ENCODE results near the gene FAM83D. TPM values are rescaled to one million over a fixed set of nuclear protein-coding genes. Genes with fewer than 3 reads are reported as not detected.

FAM83D gene
- total RNA-seq, 1 donor = 17.7 TPM

DNA sequence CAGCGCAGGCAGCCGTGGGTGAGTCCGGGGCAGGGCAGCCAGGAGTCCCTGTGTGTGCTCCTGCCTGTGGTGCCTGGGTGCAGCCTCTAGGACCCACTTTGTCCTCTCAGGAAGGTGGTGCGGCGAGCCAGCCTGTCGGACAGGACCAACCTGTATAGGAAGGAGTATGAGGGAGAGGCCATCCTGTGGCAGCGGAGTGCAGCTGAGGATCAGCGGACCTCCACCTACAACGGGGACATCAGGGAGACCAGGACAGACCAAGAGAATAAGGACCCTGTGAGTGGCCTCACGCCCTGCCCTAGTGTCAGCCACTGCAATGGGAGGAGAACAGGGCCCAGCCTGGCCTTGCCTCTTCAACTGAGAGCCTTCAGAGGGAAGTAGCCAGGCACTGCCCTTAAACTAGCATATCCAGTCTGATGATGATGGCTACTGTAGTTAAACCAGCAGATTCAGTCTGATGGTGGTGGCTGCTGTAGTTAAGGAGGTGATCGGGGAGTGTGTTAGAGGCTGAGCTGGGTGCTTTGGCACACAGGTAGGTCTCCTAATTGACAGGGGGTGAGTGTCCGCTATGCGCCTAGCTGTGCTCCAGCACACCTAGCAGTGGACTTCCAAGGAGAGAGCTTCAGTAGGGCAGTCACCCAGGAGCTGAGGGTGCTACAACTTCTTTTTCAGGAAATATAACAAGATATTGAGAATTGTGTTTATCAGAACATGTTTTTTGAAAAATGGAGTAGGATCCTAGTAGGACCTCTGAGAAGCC is 18.1 kb upstream of the FAM83D start:
- DNase-seq (ENCODE audit: low read depth) = no peak
- H3K4me3 ChIP-seq (ENCODE audit: low read depth, low read length) = no peak overlapping the region
- TF ChIP-seq CTCF (IDR thresholded peaks at IDR 0.05; ENCODE audit: insufficient read depth, low read depth, low read length) = no peak

DNA sequence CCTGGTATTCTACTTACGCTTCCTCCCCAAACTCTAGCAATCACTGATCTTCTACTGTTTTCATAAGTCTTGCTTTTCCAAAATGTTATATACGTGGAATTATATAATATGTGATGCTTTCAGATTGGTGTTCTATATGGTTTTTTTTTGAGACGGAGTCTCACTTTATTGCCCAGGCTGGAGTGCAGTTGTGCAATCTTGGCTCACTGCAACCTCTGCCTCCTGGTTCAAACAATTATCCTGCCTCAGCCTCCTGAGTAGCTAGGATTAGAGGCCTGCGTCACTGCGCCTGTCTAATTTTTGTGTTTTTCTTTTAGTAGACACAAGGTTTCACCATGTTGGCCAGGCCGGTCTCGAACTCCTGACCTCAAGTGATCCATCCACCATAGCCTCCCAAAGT is 10.9 kb upstream of the FAM83D start:
- H3K4me3 ChIP-seq (ENCODE audit: low read depth, low read length) = no peak overlapping the region
- TF ChIP-seq CTCF (IDR thresholded peaks at IDR 0.05; ENCODE audit: insufficient read depth, low read depth, low read length) = no peak
- no peak for DNase-seq (ENCODE audit: low read depth)

GRCh38 chr20:38917657-38918056 is 8.6 kb upstream of the FAM83D start:
- no peak overlapping the region for H3K4me3 ChIP-seq (ENCODE audit: low read depth, low read length)
- no peak for DNase-seq (ENCODE audit: low read depth)
- TF ChIP-seq CTCF (IDR thresholded peaks at IDR 0.05; ENCODE audit: insufficient read depth, low read depth, low read length) = no peak

- TF ChIP-seq CTCF (IDR thresholded peaks at IDR 0.05; ENCODE audit: insufficient read depth, low read depth, low read length) = no peak
- H3K4me3 ChIP-seq (ENCODE audit: low read depth, low read length) = no peak overlapping the region
- DNase-seq (ENCODE audit: low read depth) = no peak
These were observed 8.0 kb upstream of the FAM83D start for GRCh38 chr20:38918172-38918571.

- DNase-seq (ENCODE audit: low read depth) = no peak
- no peak for TF ChIP-seq CTCF (IDR thresholded peaks at IDR 0.05; ENCODE audit: insufficient read depth, low read depth, low read length)
- H3K4me3 ChIP-seq (ENCODE audit: low read depth, low read length) = no peak overlapping the region
These were observed 6.5 kb upstream of the FAM83D start for GRCh38 chr20:38919683-38920082.

DNA sequence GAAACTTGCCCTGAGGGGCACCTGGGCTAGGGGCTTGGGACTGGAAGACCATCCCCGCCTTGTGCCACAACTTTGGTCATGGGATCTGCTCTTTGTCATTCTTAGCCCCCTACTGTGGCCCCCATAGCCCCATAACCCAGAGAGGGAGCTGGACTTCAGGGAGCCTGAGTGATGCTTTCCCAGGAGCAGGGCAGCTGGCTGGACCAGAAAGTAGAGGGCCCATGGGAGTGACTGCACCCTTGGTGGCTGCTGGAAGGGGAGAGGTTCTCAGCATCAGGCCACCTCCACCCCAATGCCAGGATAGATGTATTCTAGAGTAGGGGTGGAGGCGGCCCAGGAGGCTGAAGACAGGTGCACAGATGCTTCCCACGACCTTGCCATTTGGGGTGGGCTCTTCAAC is 5.8 kb upstream of the FAM83D start:
- H3K4me3 ChIP-seq (ENCODE audit: low read depth, low read length) = no peak overlapping the region
- no peak for TF ChIP-seq CTCF (IDR thresholded peaks at IDR 0.05; ENCODE audit: insufficient read depth, low read depth, low read length)
- no peak for DNase-seq (ENCODE audit: low read depth)

- no peak for TF ChIP-seq CTCF (IDR thresholded peaks at IDR 0.05; ENCODE audit: insufficient read depth, low read depth, low read length)
- no peak for DNase-seq (ENCODE audit: low read depth)
- H3K4me3 ChIP-seq (ENCODE audit: low read depth, low read length) = no peak overlapping the region
These were observed 5.4 kb upstream of the FAM83D start for GRCh38 chr20:38920851-38921250.

All from fibroblast of villous mesenchyme (primary cell).